ENCODE measurements around the gene MAPKAPK3. TPM values are rescaled to one million over a fixed set of nuclear protein-coding genes. Genes with fewer than 3 reads are reported as not detected.

Gene MAPKAPK3
- total and polyA plus RNA-seq, 2 of the 4 experiments (the other 2 are of a cell fraction): 38.3 to 57.2 TPM

DNA sequence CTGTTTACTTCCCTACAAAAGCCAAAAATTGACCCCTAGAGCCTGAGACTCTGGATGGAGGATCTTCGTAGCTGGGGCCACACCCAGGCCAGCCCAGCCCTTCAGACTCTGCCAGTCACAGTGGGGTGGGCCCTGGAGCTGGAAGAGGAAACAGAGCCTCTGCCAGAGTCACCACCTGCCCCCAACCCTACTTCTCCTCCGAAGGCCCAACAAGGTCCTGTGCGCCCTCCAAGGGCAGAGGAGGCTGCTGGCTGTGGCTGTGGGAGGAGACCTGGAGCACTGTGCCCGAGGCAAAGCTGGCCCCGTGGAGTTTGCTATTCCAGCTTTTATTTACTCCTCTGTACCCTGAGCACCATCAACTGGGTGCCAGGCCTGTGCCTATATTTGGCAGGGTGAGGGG lies 24.4 kb upstream of the MAPKAPK3 start:
- H3K36me3 ChIP-seq (ENCODE audit: control insufficient read depth, insufficient read depth, low read length): no peaks in the 10 kb centered on the region
- H3K23ac ChIP-seq (ENCODE audit: low read depth, low read length): no peak overlapping the region
- no peak overlapping the region for H3K18ac ChIP-seq (ENCODE audit: low read depth, low read length)
- no peak overlapping the region for H3K56ac ChIP-seq (ENCODE audit: extremely low read depth, insufficient read depth, low read length)
- no peak overlapping the region for H3K27ac ChIP-seq (ENCODE audit: insufficient read depth, low read length)
- H4K91ac ChIP-seq (ENCODE audit: insufficient read depth, low read depth, low read length): no peak overlapping the region
- no peak overlapping the region for H3K4me2 ChIP-seq (ENCODE audit: low read depth, low read length)
- no TSS peak for BruUV-seq (replicated peaks)
- no peaks in the 10 kb centered on the region for H3K9me3 ChIP-seq (ENCODE audit: control insufficient read depth, insufficient read depth, low read length)
- intact Hi-C loops (cut with micrococcal nuclease): no loop called here
- dilution Hi-C loops (cut with HindIII; ENCODE audit: low sequenced_read_pairs, unreplicated experiment): no loop called here
- no peak for ATAC-seq (ENCODE audit: low read depth)
- no peaks in the 10 kb centered on the region for H4K20me1 ChIP-seq (ENCODE audit: insufficient read depth, low read length)
- no peaks in the 10 kb centered on the region for H3K79me1 ChIP-seq (ENCODE audit: low read depth in 1 of 2, low read length in 2 of 2)
- H3K14ac ChIP-seq (replicated peaks; ENCODE audit: low read depth, low read length): no peak overlapping the region
- no peak overlapping the region for H2BK120ac ChIP-seq (ENCODE audit: low read depth, low read length)
- no CpG with 5 or more reads among the region's 5 CpGs for WGBS, 2 experiments (ENCODE audit: extremely low coverage in 2 of 2, insufficient read length in 1 of 2)
- H3K4me1 ChIP-seq (ENCODE audit: control insufficient read depth, insufficient read depth, low read length): no peaks in the 10 kb centered on the region; the same call in 1 of the 2 replicates
- POLR2A ChIA-PET (ENCODE audit: unreplicated experiment): no interaction called here
- H3K9ac ChIP-seq (ENCODE audit: low read depth, low read length): no peak overlapping the region
- H3K4ac ChIP-seq (ENCODE audit: low read depth, low read length): no peak overlapping the region
- in situ Hi-C loops (cut with MboI; ENCODE audit: low sequenced_read_pairs): no loop called here
- no peak for TF ChIP-seq POLR2A (IDR thresholded peaks at IDR 0.05; ENCODE audit: low read depth, low read length)
- no peak for TF ChIP-seq RFX5 (IDR thresholded peaks at IDR 0.05; ENCODE audit: low read depth, low read length)
- TF ChIP-seq MAFK (IDR thresholded peaks at IDR 0.05; ENCODE audit: low read depth, low read length): no peak
- no peak for TF ChIP-seq RCOR1 (IDR thresholded peaks at IDR 0.05; ENCODE audit: insufficient replicate concordance, low read length)
- no peak for TF ChIP-seq RAD21 (IDR thresholded peaks at IDR 0.05; ENCODE audit: low read length)
- TF ChIP-seq CEBPB (IDR thresholded peaks at IDR 0.05; ENCODE audit: low read depth, low read length): no peak
- TF ChIP-seq MXI1 (IDR thresholded peaks at IDR 0.05; ENCODE audit: borderline replicate concordance, low read depth, low read length): no peak
- TF ChIP-seq BHLHE40 (IDR thresholded peaks at IDR 0.05; ENCODE audit: low read depth, low read length): no peak
- TF ChIP-seq CHD1 (IDR thresholded peaks at IDR 0.05; ENCODE audit: low read depth, low read length): no peak
- TF ChIP-seq, protein P1, sequence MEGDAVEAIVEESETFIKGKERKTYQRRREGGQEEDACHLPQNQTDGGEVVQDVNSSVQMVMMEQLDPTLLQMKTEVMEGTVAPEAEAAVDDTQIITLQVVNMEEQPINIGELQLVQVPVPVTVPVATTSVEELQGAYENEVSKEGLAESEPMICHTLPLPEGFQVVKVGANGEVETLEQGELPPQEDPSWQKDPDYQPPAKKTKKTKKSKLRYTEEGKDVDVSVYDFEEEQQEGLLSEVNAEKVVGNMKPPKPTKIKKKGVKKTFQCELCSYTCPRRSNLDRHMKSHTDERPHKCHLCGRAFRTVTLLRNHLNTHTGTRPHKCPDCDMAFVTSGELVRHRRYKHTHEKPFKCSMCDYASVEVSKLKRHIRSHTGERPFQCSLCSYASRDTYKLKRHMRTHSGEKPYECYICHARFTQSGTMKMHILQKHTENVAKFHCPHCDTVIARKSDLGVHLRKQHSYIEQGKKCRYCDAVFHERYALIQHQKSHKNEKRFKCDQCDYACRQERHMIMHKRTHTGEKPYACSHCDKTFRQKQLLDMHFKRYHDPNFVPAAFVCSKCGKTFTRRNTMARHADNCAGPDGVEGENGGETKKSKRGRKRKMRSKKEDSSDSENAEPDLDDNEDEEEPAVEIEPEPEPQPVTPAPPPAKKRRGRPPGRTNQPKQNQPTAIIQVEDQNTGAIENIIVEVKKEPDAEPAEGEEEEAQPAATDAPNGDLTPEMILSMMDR (conservative IDR thresholded peaks at IDR 0.05; ENCODE audit: low read depth, low read length): no peak
- no peak for TF ChIP-seq FOS (IDR thresholded peaks at IDR 0.05; ENCODE audit: low read depth, low read length)
- no peak for TF ChIP-seq NFE2L2 (IDR thresholded peaks at IDR 0.05; ENCODE audit: low read depth, low read length)
- TF ChIP-seq SMC3 (IDR thresholded peaks at IDR 0.05; ENCODE audit: low read depth, low read length): no peak
- TF ChIP-seq, protein P2, sequence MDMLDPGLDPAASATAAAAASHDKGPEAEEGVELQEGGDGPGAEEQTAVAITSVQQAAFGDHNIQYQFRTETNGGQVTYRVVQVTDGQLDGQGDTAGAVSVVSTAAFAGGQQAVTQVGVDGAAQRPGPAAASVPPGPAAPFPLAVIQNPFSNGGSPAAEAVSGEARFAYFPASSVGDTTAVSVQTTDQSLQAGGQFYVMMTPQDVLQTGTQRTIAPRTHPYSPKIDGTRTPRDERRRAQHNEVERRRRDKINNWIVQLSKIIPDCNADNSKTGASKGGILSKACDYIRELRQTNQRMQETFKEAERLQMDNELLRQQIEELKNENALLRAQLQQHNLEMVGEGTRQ (IDR thresholded peaks at IDR 0.05; ENCODE audit: low read depth, low read length): no peak
- TF ChIP-seq, protein P3, sequence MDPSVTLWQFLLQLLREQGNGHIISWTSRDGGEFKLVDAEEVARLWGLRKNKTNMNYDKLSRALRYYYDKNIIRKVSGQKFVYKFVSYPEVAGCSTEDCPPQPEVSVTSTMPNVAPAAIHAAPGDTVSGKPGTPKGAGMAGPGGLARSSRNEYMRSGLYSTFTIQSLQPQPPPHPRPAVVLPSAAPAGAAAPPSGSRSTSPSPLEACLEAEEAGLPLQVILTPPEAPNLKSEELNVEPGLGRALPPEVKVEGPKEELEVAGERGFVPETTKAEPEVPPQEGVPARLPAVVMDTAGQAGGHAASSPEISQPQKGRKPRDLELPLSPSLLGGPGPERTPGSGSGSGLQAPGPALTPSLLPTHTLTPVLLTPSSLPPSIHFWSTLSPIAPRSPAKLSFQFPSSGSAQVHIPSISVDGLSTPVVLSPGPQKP (IDR thresholded peaks at IDR 0.05; ENCODE audit: borderline replicate concordance, low read depth, low read length): no peak
- no peak for TF ChIP-seq MAZ (IDR thresholded peaks at IDR 0.05; ENCODE audit: borderline replicate concordance, low read depth, low read length)
- no peaks in the 10 kb centered on the region for H3K27me3 ChIP-seq (ENCODE audit: control insufficient read depth, insufficient read depth, low read length)
- H4K8ac ChIP-seq (ENCODE audit: low read depth in 2 of 2, low read length in 2 of 2): no peak overlapping the region
- no peak overlapping the region for H3K4me3 ChIP-seq (ENCODE audit: insufficient read depth, low read depth, low read length)
- no peak overlapping the region for H2BK5ac ChIP-seq (ENCODE audit: low read depth, low read length, poor library complexity, severe bottlenecking)
- CTCF ChIA-PET: interaction anchor here (0.8 to 1.2 kb wide), 2 partner anchors 19 to 24 kb away, joined by 3 read pairs; no protein-coding TSS in a partner anchor
- no peak overlapping the region for H2BK20ac ChIP-seq (ENCODE audit: low read depth, low read length)
- H3K9me1 ChIP-seq (ENCODE audit: insufficient read depth, low read length): 0 out of 2 replicates have a peak, but pooled peaks cover 3% of the 10 kb centered on the region
- peak overlapping the region; percentile 55 for H2AK9ac ChIP-seq (replicated peaks; ENCODE audit: low read depth, low read length, poor library complexity)
- DNase-seq: no peak
- no peak overlapping the region for H2AFZ ChIP-seq (replicated peaks; ENCODE audit: low read length, poor library complexity)
- no peak overlapping the region for H2BK15ac ChIP-seq (ENCODE audit: low read depth, low read length)
- H4K5ac ChIP-seq (ENCODE audit: low read depth, low read length): no peak overlapping the region
- no peak overlapping the region for H2AK5ac ChIP-seq (ENCODE audit: low read depth, low read length)

Measured in IMR-90 (cell line).